ENCODE data around the gene ZC3H14. TPM values are rescaled to one million over a fixed set of nuclear protein-coding genes. Genes with fewer than 3 reads are reported as not detected.

ZC3H14 gene
- total and polyA plus RNA-seq, 9 of the 15 experiments (the other 6 are each of a cell fraction or from before 2014, with no cell fraction given) = 21.1 to 109 (median 45.3) TPM

- H3K79me2 ChIP-seq (ENCODE audit: control insufficient read depth, insufficient read depth, low read length) = no peaks in the 10 kb centered on the region
- ChIA-PET CTCF (ENCODE audit: low intra/inter-chr PET ratio) (interaction anchor here (0.5 kb wide), 1 partner anchor 56 kb away, joined by 3 read pairs; no protein-coding TSS in a partner anchor), POLR2A (interaction anchor here (0.9 kb wide), 1 partner anchor 9 kb away, joined by 3 read pairs; no protein-coding TSS in a partner anchor)
- no peak overlapping the region for H3K4me2 ChIP-seq (ENCODE audit: insufficient read depth, low read length)
- TF ChIP-seq ZBTB9 (CRISPR knock-in tag; IDR thresholded peaks at IDR 0.05) = no peak
- TF ChIP-seq HNRNPH1 (optimal IDR thresholded peaks at IDR 0.05; ENCODE audit: low read depth, low read length) = no peak
- TF ChIP-seq ZNF395 (CRISPR knock-in tag; IDR thresholded peaks at IDR 0.05) = no peak
- no peak for TF ChIP-seq ARID3B (CRISPR knock-in tag; IDR thresholded peaks at IDR 0.05; ENCODE audit: borderline replicate concordance)
- no peak overlapping the region for H3K27ac ChIP-seq (ENCODE audit: extremely low read depth, low read depth, low read length)
- in situ Hi-C loops (cut with MboI) (no loop called here), intact Hi-C loops (cut with micrococcal nuclease) (no loop called here)
- no peaks in the 10 kb centered on the region for H3K4me1 ChIP-seq (replicated peaks in 1 of 2; ENCODE audit: control insufficient read depth in 2 of 2, insufficient read depth in 2 of 2, low read length in 2 of 2)
- no peak overlapping the region for H3K9ac ChIP-seq (ENCODE audit: insufficient read depth in 1 of 2, low read depth in 2 of 2, low read length in 2 of 2)
- BruUV-seq (replicated peaks) = no TSS peak
- FAIRE-seq (no peak), ATAC-seq (no peak), DNase-seq (ENCODE audit: extremely low read depth in 1 of 4, low spot score in 3 of 4) (no peak)
- no peaks in the 10 kb centered on the region for H3K9me3 ChIP-seq (replicated peaks; ENCODE audit: control insufficient read depth, insufficient read depth, low read depth, low read length)
- H3K27me3 ChIP-seq (ENCODE audit: control insufficient read depth in 2 of 2, insufficient read depth in 2 of 2, low read length in 2 of 2) = no peaks in the 10 kb centered on the region
- H2AFZ ChIP-seq (ENCODE audit: low read depth, low read length) = no peak overlapping the region
- no peaks in the 10 kb centered on the region for H3K9me1 ChIP-seq (ENCODE audit: control insufficient read depth, insufficient read depth, low read length)
- H3K4me3 ChIP-seq = no peak overlapping the region
- peaks cover 55% of the 10 kb centered on the region for H3K36me3 ChIP-seq (ENCODE audit: control insufficient read depth, insufficient read depth, low read length)
- no peaks in the 10 kb centered on the region for H4K20me1 ChIP-seq (replicated peaks; ENCODE audit: control insufficient read depth, insufficient read depth, low read length)
- WGBS (ENCODE audit: insufficient coverage, low coverage, missing lambda C conversion rate) = 59% methylated on average over 4 of the region's 5 CpGs
Observed at GRCh38 chr14:88613552-88614010, 50.7 kb downstream of the ZC3H14 start.

Data from K562 (cell line).